Skeletal muscle tissue (tissue), 4 donors: ENCODE results near the gene IQSEC3. TPM values are rescaled to one million over a fixed set of nuclear protein-coding genes. Genes with fewer than 3 reads are reported as not detected.

Experiments used
- H3K27ac ChIP-seq: one replicate; pipeline ENCODE4 v1.7.0; 2013; ENCODE audit warnings: mild to moderate bottlenecking, low read depth, low read length, inconsistent platforms
- H3K27me3 ChIP-seq, 3 donors: one replicate each; pipeline ENCODE4 v1.7.0; 2013; ENCODE audit warnings: low read length in 3 of 3; ENCODE audit not compliant: control insufficient read depth in 3 of 3, insufficient read depth in 3 of 3
- H3K36me3 ChIP-seq, 3 donors: one replicate each; pipeline ENCODE4 v1.7.0; 2013; ENCODE audit warnings: low read length in 3 of 3; ENCODE audit not compliant: control insufficient read depth in 3 of 3, insufficient read depth in 3 of 3
- H3K4me1 ChIP-seq, 3 donors: one replicate each; pipeline ENCODE4 v1.7.0; 2013; ENCODE audit warnings: low read length in 3 of 3, mild to moderate bottlenecking in 3 of 3; ENCODE audit not compliant: control insufficient read depth in 3 of 3, insufficient read depth in 3 of 3
- H3K4me3 ChIP-seq, 3 donors: one replicate each; pipeline ENCODE4 v1.7.0; 2013; ENCODE audit warnings: low read length in 3 of 3
- H3K9ac ChIP-seq, 3 donors: one replicate each; pipeline ENCODE4 v1.7.0; 2013; ENCODE audit warnings: low read length in 3 of 3, mild to moderate bottlenecking in 3 of 3, moderate library complexity in 2 of 3, low read depth in 1 of 3
- H3K9me3 ChIP-seq, 3 donors: one replicate each; pipeline ENCODE4 v1.7.0; 2013; ENCODE audit warnings: low read length in 3 of 3; ENCODE audit not compliant: control insufficient read depth in 3 of 3
- total RNA-seq: library from RNA; depleted of rRNA; stranded (reverse); fragments of >200 nt; gene quantifications from one replicate; pipeline ENCODE4 v1.2.3, GENCODE V29; 2014
- donor health status: Osteomylitis.

The IQSEC3 gene
- total RNA-seq, 1 donor from 2014 or later = 1.0 TPM

GRCh38 chr12:96543-96942 lies 30.0 kb downstream of the IQSEC3 start:
- H3K27ac ChIP-seq = no peak overlapping the region
- H3K9ac ChIP-seq = no peak overlapping the region
- H3K9me3 ChIP-seq = no peaks in the 10 kb centered on the region
- H3K36me3 ChIP-seq = no peaks in the 10 kb centered on the region
- peaks cover 6 to 10% (median 10%) of the 10 kb centered on the region in 3 donors for H3K4me1 ChIP-seq
- H3K4me3 ChIP-seq = no peak overlapping the region
- H3K27me3 ChIP-seq = peaks cover 29 to 46% (median 36%) of the 10 kb centered on the region in 3 donors

- no peak overlapping the region for H3K27ac ChIP-seq
- H3K9ac ChIP-seq = peak overlapping the region in 1 of 3 donors; percentile 27
- H3K27me3 ChIP-seq = peaks cover 44 to 52% (median 47%) of the 10 kb centered on the region in 3 donors
- no peaks in the 10 kb centered on the region for H3K9me3 ChIP-seq
- peaks cover 6 to 10% (median 10%) of the 10 kb centered on the region in 3 donors for H3K4me1 ChIP-seq
- H3K4me3 ChIP-seq = peak overlapping the region in 1 of 3 donors; percentile 14
- H3K36me3 ChIP-seq = no peaks in the 10 kb centered on the region
Measured at GRCh38 chr12:98924-99352, 32.4 kb downstream of the IQSEC3 start.

- Histone ChIP-seq H3K36me3 (no peaks in the 10 kb centered on the region), H3K9ac (no peak overlapping the region), H3K9me3 (no peaks in the 10 kb centered on the region), H3K27me3 (peaks cover 45 to 51% (median 47%) of the 10 kb centered on the region in 3 donors), H3K27ac (no peak overlapping the region), H3K4me1 (peaks cover 6 to 10% (median 10%) of the 10 kb centered on the region in 3 donors), H3K4me3 (peak overlapping the region in 1 of 3 donors; percentile 14)
Measured at GRCh38 chr12:99605-100004, 33.0 kb downstream of the IQSEC3 start.

GRCh38 chr12:101969-102878 lies 35.7 kb downstream of the IQSEC3 start:
- Histone ChIP-seq H3K27me3 (peaks cover 49 to 63% (median 57%) of the 10 kb centered on the region in 3 donors), H3K4me1 (peaks cover 10% of the 10 kb centered on the region in 3 donors), H3K27ac (no peak overlapping the region), H3K9ac (no peak overlapping the region), H3K36me3 (no peaks in the 10 kb centered on the region), H3K9me3 (no peaks in the 10 kb centered on the region), H3K4me3 (no peak overlapping the region)

GRCh38 chr12:102879-103168 lies 36.3 kb downstream of the IQSEC3 start:
- H3K9me3 ChIP-seq = no peaks in the 10 kb centered on the region
- no peaks in the 10 kb centered on the region for H3K36me3 ChIP-seq
- no peak overlapping the region for H3K9ac ChIP-seq
- peaks cover 10% of the 10 kb centered on the region in 3 donors for H3K4me1 ChIP-seq
- peaks cover 46 to 57% (median 57%) of the 10 kb centered on the region in 3 donors for H3K27me3 ChIP-seq
- no peak overlapping the region for H3K27ac ChIP-seq
- no peak overlapping the region for H3K4me3 ChIP-seq

- no peak overlapping the region for H3K4me3 ChIP-seq
- H3K27me3 ChIP-seq = peaks cover 41 to 56% (median 53%) of the 10 kb centered on the region in 3 donors
- H3K9ac ChIP-seq = no peak overlapping the region
- no peak overlapping the region for H3K27ac ChIP-seq
- no peaks in the 10 kb centered on the region for H3K36me3 ChIP-seq
- H3K9me3 ChIP-seq = no peaks in the 10 kb centered on the region
- H3K4me1 ChIP-seq = peaks cover 10% of the 10 kb centered on the region in 3 donors
Measured at GRCh38 chr12:103169-103981, 36.8 kb downstream of the IQSEC3 start.

GRCh38 chr12:104551-105081 lies 38.0 kb downstream of the IQSEC3 start:
- no peak overlapping the region for H3K4me3 ChIP-seq

GRCh38 chr12:105696-106095 lies 39.1 kb downstream of the IQSEC3 start:
- no peak overlapping the region for H3K9ac ChIP-seq
- peaks cover 0 to 7% (median 5%) of the 10 kb centered on the region in 3 donors for H3K4me1 ChIP-seq
- no peaks in the 10 kb centered on the region for H3K9me3 ChIP-seq
- no peak overlapping the region for H3K4me3 ChIP-seq
- no peak overlapping the region for H3K27ac ChIP-seq
- H3K36me3 ChIP-seq = no peaks in the 10 kb centered on the region
- peaks cover 25 to 44% (median 31%) of the 10 kb centered on the region in 3 donors for H3K27me3 ChIP-seq

More at GRCh38 chr12:104551-105081, 38.0 kb downstream of the IQSEC3 start:
- no peak overlapping the region for H3K9ac ChIP-seq
- no peak overlapping the region for H3K27ac ChIP-seq
- H3K9me3 ChIP-seq = no peaks in the 10 kb centered on the region
- H3K4me1 ChIP-seq = peaks cover 2 to 7% (median 5%) of the 10 kb centered on the region in 3 donors
- H3K27me3 ChIP-seq = peaks cover 33 to 49% (median 40%) of the 10 kb centered on the region in 3 donors
- no peaks in the 10 kb centered on the region for H3K36me3 ChIP-seq

- H3K36me3 ChIP-seq = no peaks in the 10 kb centered on the region
- H3K4me3 ChIP-seq = no peak overlapping the region
- peak overlapping the region; percentile 22 for H3K27ac ChIP-seq
- no peak overlapping the region for H3K9ac ChIP-seq
- H3K9me3 ChIP-seq = no peaks in the 10 kb centered on the region
- peaks cover 22 to 41% (median 26%) of the 10 kb centered on the region in 3 donors for H3K27me3 ChIP-seq
- H3K4me1 ChIP-seq = peaks cover 0 to 7% (median 5%) of the 10 kb centered on the region in 3 donors
Measured at GRCh38 chr12:106118-106591, 39.6 kb downstream of the IQSEC3 start.
